GM19043 (cell line): ENCODE results near the gene CPT1B.
"Not testable (repeated sequence)": the region's sequence is repeated elsewhere in the genome, so short reads cannot be mapped to it uniquely, and the experiment has no call there.

Experiments used
- ATAC-seq: cut with Tn5 transposase; IDR thresholded peaks from one replicate; pipeline ENCODE4 v1.9.1; 2021; ENCODE audit warnings: low read depth; ENCODE audit not compliant: unreplicated experiment

The CPT1B gene

GRCh38 chr22:50520826-50521453 lies 57.3 kb downstream of the CPT1B start:
- ATAC-seq: no peak

- ATAC-seq: not testable (repeated sequence)
Observed at GRCh38 chr22:50520184-50520583, 58.0 kb downstream of the CPT1B start.

DNA sequence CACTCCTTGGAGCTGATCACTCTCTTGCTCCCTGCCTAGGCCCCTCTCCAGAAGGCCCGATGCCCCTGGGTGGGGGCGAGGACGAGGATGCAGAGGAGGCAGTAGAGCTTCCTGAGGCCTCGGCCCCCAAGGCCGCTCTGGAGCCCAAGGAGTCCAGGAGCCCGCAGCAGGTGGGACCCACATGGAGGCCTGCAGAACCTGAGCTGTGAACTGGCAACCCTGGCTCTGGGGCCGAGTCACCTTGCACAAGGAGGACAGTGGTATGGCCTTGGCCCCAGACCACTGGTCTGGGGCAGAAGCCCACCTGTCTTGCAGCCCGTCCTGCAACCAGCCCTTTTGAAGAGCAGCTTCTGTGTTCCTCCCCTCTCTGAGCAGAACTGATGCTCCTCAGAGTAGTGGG lies 59.1 kb downstream of the CPT1B start:
- ATAC-seq: no peak
